Epithelial cell of proximal tubule (primary cell): ENCODE measurements around the gene CDK18. TPM values are rescaled to one million over a fixed set of nuclear protein-coding genes. Genes with fewer than 3 reads are reported as not detected.

Source experiments
- DNase-seq: peaks from one replicate; pipeline ENCODE4 v3.0.0-alpha.2; 2011; ENCODE audit warnings: low read depth
- H3K4me3 ChIP-seq: 2 replicates; pipeline ENCODE4 v1.5.1; 2011; ENCODE audit warnings: low read depth, mild to moderate bottlenecking, low read length
- CTCF ChIP-seq: conservative IDR thresholded peaks from 2 replicates; pipeline ENCODE4 v1.5.1; 2012; ENCODE audit warnings: low read depth, mild to moderate bottlenecking, low read length
- total RNA-seq: library from RNA; depleted of rRNA; stranded (reverse); fragments of >200 nt; gene quantifications from 2 replicates; pipeline ENCODE4 v1.2.3, GENCODE V29; 2015

Gene CDK18
- total RNA-seq, 1 donor from 2014 or later: 17.3 TPM

GRCh38 chr1:205497351-205497750, 7.1 kb upstream of the CDK18 start:
- no peak for DNase-seq
- no peak overlapping the region for H3K4me3 ChIP-seq
- no peak for TF ChIP-seq CTCF

- H3K4me3 ChIP-seq: no peak overlapping the region
- no peak for TF ChIP-seq CTCF
- no peak for DNase-seq
These were observed 4.7 kb upstream of the CDK18 start for GRCh38 chr1:205499789-205500188.

GRCh38 chr1:205500240-205501233, 3.9 kb upstream of the CDK18 start:
- no peak for DNase-seq
- H3K4me3 ChIP-seq: no peak overlapping the region
- no peak for TF ChIP-seq CTCF

- no peak for TF ChIP-seq CTCF
- DNase-seq: no peak
- H3K4me3 ChIP-seq: no peak overlapping the region
These were observed 2.2 kb upstream of the CDK18 start for GRCh38 chr1:205502111-205502810.

GRCh38 chr1:205502992-205503391, 1.5 kb upstream of the CDK18 start:
- DNase-seq: no peak
- TF ChIP-seq CTCF: no peak

GRCh38 chr1:205505076-205505729, 734 bp downstream of the CDK18 start:
- TF ChIP-seq CTCF: no peak
- DNase-seq: no peak
- peak overlapping the region; percentile 85 for H3K4me3 ChIP-seq

More at GRCh38 chr1:205502992-205503391, 1.5 kb upstream of the CDK18 start:
- no peak overlapping the region for H3K4me3 ChIP-seq
